HepG2 (cell line): ENCODE data around the gene TBC1D20. TPM values are rescaled to one million over a fixed set of nuclear protein-coding genes. Genes with fewer than 3 reads are reported as not detected.

Experiments used
- ARID3A ChIP-seq: IDR thresholded peaks from 2 replicates; pipeline ENCODE4 v1.6.1; 2012; ENCODE audit warnings: low read depth, low read length, improper control_type of control experiment
- CREB1 ChIP-seq, 2 experiments: fragments of 450-650 bp in 1 of 2; IDR thresholded peaks; 2 replicates each; pipeline ENCODE4 v1.6.1; 2016 to 2017; ENCODE audit warnings: control low read depth in 1 of 2, mild to moderate bottlenecking in 1 of 2, missing compliant biosample characterization in 1 of 2, missing genetic modification characterization in 1 of 2
- GABPB1 ChIP-seq: IDR thresholded peaks from 2 replicates; pipeline ENCODE4 v1.6.1; 2016; ENCODE audit warnings: mild to moderate bottlenecking, missing genetic modification reagents, moderate library complexity, missing compliant biosample characterization
- HMG20B ChIP-seq: conservative IDR thresholded peaks from 2 replicates; pipeline ENCODE4 v1.6.1; 2016; ENCODE audit warnings: missing genetic modification reagents, missing compliant biosample characterization
- NKX3-1 ChIP-seq: sonication (generic); formaldehyde crosslinking; IDR thresholded peaks from 2 replicates; pipeline ENCODE4 v1.5.0; 2020; ENCODE audit warnings: missing genetic modification reagents
- NR1H2 ChIP-seq: sonication (generic); formaldehyde crosslinking; IDR thresholded peaks from 2 replicates; pipeline ENCODE4 v1.8.1; 2022; ENCODE audit warnings: low read depth, missing genetic modification reagents, borderline replicate concordance
- SSRP1 ChIP-seq: IDR thresholded peaks from 2 replicates; pipeline ENCODE4 v1.6.1; 2016; ENCODE audit warnings: control low read depth
- TRIM24 ChIP-seq: sonication (generic); formaldehyde crosslinking; IDR thresholded peaks from 2 replicates; pipeline ENCODE4 v1.8.0; 2022; ENCODE audit warnings: mild to moderate bottlenecking, missing genetic modification reagents
- ZBTB8A ChIP-seq: sonication (generic); formaldehyde crosslinking; IDR thresholded peaks from 2 replicates; pipeline ENCODE4 v1.4.0; 2020; ENCODE audit warnings: mild to moderate bottlenecking, low read depth, missing genetic modification reagents, borderline replicate concordance
- ZKSCAN8 ChIP-seq: IDR thresholded peaks from 2 replicates; pipeline ENCODE4 v1.6.1; 2016; ENCODE audit warnings: borderline replicate concordance, missing genetic modification reagents, missing compliant biosample characterization
- ZNF124 ChIP-seq: sonication (generic); formaldehyde crosslinking; IDR thresholded peaks from 2 replicates; pipeline ENCODE4 v1.4.0; 2020; ENCODE audit warnings: missing genetic modification reagents
- ZNF441 ChIP-seq: sonication (generic); formaldehyde crosslinking; IDR thresholded peaks from 2 replicates; pipeline ENCODE4 v1.7.0; 2021; ENCODE audit warnings: missing genetic modification reagents, borderline replicate concordance
- ZNF512B ChIP-seq: sonication (generic); formaldehyde crosslinking; IDR thresholded peaks from 2 replicates; pipeline ENCODE4 v1.5.1; 2020; ENCODE audit warnings: missing genetic modification reagents, mild to moderate bottlenecking, borderline replicate concordance
- ZNF577 ChIP-seq: sonication (generic); formaldehyde crosslinking; IDR thresholded peaks from 2 replicates; pipeline ENCODE4 v1.4.0; 2020; ENCODE audit warnings: mild to moderate bottlenecking, low read depth, missing genetic modification reagents, borderline replicate concordance
- polyA plus RNA-seq, 8 experiments: library from polyadenylated mRNA; depleted of rRNA in 3 of 8; stranded (reverse) in 7 of 8; unstranded in 1 of 8; fragments of >200 nt; fragmentation: Illumina TruSeq in 4 of 8; extraction: Trizol in 4 of 8; gene quantifications; 2 replicates each; pipeline versions ENCODE4 v1.2.1 to v1.2.3, GENCODE V29; 2011 to 2016; ENCODE audit warnings: low read depth in 4 of 8, missing spikeins in 1 of 8, mixed read lengths in 1 of 8; ENCODE audit not compliant: insufficient read depth in 1 of 8
- total RNA-seq, 5 experiments: library from RNA; depleted of rRNA; stranded (reverse); fragments of >200 nt; fragmentation: Illumina TruSeq; extraction: Trizol; gene quantifications; 2 replicates each; pipeline ENCODE4 v1.2.3, GENCODE V29; 2016; ENCODE audit warnings: low read depth in 1 of 5
- TF ChIP-seq, protein P1 (sequence below): sonication (generic); formaldehyde crosslinking; IDR thresholded peaks from 2 replicates; pipeline ENCODE4 v1.4.0; 2020; ENCODE audit warnings: missing genetic modification reagents
- TF ChIP-seq, protein P2 (sequence below): sonication (generic); formaldehyde crosslinking; IDR thresholded peaks from 2 replicates; pipeline ENCODE4 v1.4.0; 2020; ENCODE audit warnings: missing genetic modification reagents, borderline replicate concordance

Gene TBC1D20
- total and polyA plus RNA-seq, 2 of the 13 experiments (the other 11 are each of a cell fraction or from before 2014, with no cell fraction given): 36.6 to 47.1 TPM

- no peak for TF ChIP-seq ZNF512B (CRISPR knock-in tag)
- peak; percentile 45; the same call in 1 of the 2 replicates for TF ChIP-seq ARID3A
- TF ChIP-seq NR1H2 (CRISPR knock-in tag): no peak
- TF ChIP-seq, protein P1, sequence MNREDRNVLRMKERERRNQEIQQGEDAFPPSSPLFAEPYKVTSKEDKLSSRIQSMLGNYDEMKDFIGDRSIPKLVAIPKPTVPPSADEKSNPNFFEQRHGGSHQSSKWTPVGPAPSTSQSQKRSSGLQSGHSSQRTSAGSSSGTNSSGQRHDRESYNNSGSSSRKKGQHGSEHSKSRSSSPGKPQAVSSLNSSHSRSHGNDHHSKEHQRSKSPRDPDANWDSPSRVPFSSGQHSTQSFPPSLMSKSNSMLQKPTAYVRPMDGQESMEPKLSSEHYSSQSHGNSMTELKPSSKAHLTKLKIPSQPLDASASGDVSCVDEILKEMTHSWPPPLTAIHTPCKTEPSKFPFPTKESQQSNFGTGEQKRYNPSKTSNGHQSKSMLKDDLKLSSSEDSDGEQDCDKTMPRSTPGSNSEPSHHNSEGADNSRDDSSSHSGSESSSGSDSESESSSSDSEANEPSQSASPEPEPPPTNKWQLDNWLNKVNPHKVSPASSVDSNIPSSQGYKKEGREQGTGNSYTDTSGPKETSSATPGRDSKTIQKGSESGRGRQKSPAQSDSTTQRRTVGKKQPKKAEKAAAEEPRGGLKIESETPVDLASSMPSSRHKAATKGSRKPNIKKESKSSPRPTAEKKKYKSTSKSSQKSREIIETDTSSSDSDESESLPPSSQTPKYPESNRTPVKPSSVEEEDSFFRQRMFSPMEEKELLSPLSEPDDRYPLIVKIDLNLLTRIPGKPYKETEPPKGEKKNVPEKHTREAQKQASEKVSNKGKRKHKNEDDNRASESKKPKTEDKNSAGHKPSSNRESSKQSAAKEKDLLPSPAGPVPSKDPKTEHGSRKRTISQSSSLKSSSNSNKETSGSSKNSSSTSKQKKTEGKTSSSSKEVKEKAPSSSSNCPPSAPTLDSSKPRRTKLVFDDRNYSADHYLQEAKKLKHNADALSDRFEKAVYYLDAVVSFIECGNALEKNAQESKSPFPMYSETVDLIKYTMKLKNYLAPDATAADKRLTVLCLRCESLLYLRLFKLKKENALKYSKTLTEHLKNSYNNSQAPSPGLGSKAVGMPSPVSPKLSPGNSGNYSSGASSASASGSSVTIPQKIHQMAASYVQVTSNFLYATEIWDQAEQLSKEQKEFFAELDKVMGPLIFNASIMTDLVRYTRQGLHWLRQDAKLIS: no peak
- TF ChIP-seq ZNF124 (CRISPR knock-in tag): 0 out of 2 replicates have a peak, but pooled peaks have one; percentile 16
- no peak for TF ChIP-seq HMG20B (CRISPR knock-in tag)
- TF ChIP-seq ZKSCAN8 (CRISPR knock-in tag): peak; percentile 65; the same call in 1 of the 2 replicates
- TF ChIP-seq NKX3-1 (CRISPR knock-in tag): no peak
- no peak for TF ChIP-seq GABPB1 (CRISPR knock-in tag)
- no peak for TF ChIP-seq CREB1 (IDR thresholded peaks at IDR 0.05)
- TF ChIP-seq CREB1 (CRISPR knock-in tag; IDR thresholded peaks at IDR 0.05): no peak
- TF ChIP-seq ZNF441 (CRISPR knock-in tag): no peak
- no peak for TF ChIP-seq TRIM24 (CRISPR knock-in tag)
- no peak for TF ChIP-seq ZBTB8A (CRISPR knock-in tag)
- TF ChIP-seq ZNF577: no peak
- TF ChIP-seq SSRP1 (CRISPR knock-in tag): no peak
- TF ChIP-seq, protein P2, sequence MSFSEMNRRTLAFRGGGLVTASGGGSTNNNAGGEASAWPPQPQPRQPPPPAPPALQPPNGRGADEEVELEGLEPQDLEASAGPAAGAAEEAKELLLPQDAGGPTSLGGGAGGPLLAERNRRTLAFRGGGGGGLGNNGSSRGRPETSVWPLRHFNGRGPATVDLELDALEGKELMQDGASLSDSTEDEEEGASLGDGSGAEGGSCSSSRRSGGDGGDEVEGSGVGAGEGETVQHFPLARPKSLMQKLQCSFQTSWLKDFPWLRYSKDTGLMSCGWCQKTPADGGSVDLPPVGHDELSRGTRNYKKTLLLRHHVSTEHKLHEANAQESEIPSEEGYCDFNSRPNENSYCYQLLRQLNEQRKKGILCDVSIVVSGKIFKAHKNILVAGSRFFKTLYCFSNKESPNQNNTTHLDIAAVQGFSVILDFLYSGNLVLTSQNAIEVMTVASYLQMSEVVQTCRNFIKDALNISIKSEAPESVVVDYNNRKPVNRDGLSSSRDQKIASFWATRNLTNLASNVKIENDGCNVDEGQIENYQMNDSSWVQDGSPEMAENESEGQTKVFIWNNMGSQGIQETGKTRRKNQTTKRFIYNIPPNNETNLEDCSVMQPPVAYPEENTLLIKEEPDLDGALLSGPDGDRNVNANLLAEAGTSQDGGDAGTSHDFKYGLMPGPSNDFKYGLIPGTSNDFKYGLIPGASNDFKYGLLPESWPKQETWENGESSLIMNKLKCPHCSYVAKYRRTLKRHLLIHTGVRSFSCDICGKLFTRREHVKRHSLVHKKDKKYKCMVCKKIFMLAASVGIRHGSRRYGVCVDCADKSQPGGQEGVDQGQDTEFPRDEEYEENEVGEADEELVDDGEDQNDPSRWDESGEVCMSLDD (CRISPR knock-in tag): no peak
These were observed 16.7 kb upstream of the TBC1D20 start (continued) for GRCh38 chr20:478949-479429.
